ENCODE data around the gene PITPNM2. TPM values are rescaled to one million over a fixed set of nuclear protein-coding genes. Genes with fewer than 3 reads are reported as not detected.

PITPNM2 gene
- total and polyA plus RNA-seq, 2 of the 8 experiments (the other 6 are each of a cell fraction or from before 2014, with no cell fraction given), result 0.59 to 3.4 TPM

DNA sequence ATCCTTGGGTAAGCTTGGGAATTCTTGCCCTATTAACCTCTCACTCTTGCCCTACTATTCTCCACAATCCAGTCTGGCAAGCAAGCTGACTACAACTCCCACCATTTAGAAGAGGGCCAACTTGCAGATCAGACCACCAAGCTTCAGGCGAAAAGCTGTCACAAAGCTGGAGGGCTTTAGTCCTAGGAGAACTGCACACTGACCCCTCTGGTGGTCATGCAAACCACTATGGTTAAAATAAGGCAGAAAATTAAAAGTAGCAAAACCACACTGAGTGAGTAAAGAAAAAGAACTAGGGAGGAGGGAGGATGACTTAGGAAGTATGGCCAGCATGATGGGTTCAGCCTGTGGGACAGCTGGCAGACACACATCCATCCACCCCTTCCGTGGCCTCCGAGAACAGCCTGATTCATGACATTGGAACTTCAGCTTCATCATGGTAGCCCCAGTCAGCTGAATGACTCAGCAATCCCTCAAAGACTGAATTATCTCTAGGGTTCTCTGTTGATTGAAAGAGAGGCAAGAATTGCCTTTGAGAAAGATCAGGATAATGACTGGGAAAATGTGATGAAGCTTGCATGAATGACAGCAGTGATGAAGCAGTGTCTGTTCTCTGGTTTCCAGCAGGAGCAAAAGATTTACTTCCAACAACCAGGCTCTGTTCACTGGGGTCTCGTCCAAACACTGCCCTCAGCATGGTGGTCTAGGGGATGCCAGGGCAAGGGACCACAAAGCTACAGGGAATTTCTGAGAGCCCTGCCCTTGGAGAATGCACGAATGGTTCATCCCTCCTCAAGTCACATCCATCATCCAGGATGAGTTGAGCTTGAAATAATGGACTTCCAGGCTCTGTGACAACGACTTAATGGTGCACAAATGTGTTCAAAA lies 24.4 kb downstream of the PITPNM2 start:
- H3K9ac ChIP-seq (replicated peaks in 1 of 4; ENCODE audit: extremely low read depth in 1 of 4, low read depth in 3 of 4, low read length in 3 of 4), result no peak overlapping the region
- H2BK120ac ChIP-seq (replicated peaks; ENCODE audit: low read depth, low read length), result no peak overlapping the region
- CTCF ChIA-PET (ENCODE audit: partially characterized antibody), result interaction anchor here (0.6 to 1.5 kb wide), 8 partner anchors 11 to 280 kb away, joined by 3 to 5 read pairs (median 4); no protein-coding TSS in a partner anchor

More for the DNA sequence above, 24.4 kb downstream of the PITPNM2 start:
- WGBS, 2 experiments (ENCODE audit: extremely low coverage in 1 of 2, insufficient coverage in 1 of 2, insufficient read length in 1 of 2, insufficient replicate concordance in 2 of 2, low coverage in 1 of 2, low lambda C conversion rate in 2 of 2, missing lambda C conversion rate in 1 of 2), result 87% methylated on average over 6 of the region's 6 CpGs; no CpG with 5 or more reads in 1 of the 2 experiments
- Histone ChIP-seq H4K5ac (ENCODE audit: insufficient read length, low read depth, low read length) (no peak overlapping the region), H3K4ac (replicated peaks; ENCODE audit: insufficient read length, low read depth, low read length) (no peak overlapping the region), H3K4me2 (ENCODE audit: insufficient read depth in 1 of 2, low read depth in 2 of 2, low read length in 2 of 2) (no peak overlapping the region), H3K79me2 (ENCODE audit: control insufficient read depth in 1 of 2, insufficient read depth in 2 of 2, low read length in 2 of 2) (no peaks in the 10 kb centered on the region), H2BK15ac (ENCODE audit: low read length) (no peak overlapping the region), H4K91ac (replicated peaks; ENCODE audit: insufficient read length, low read length) (no peak overlapping the region), H3K27me3 (replicated peaks in 1 of 4; ENCODE audit: control insufficient read depth in 3 of 4, extremely low read depth in 1 of 4, insufficient read depth in 3 of 4, low read length in 3 of 4) (no peaks in the 10 kb centered on the region), H3K23ac (ENCODE audit: insufficient read length) (no peak overlapping the region), H3K4me1 (replicated peaks in 1 of 4; ENCODE audit: control insufficient read depth in 3 of 4, insufficient read depth in 4 of 4, low read length in 3 of 4) (no peaks in the 10 kb centered on the region), H2AFZ (ENCODE audit: low read length) (0 out of 2 replicates have a peak overlapping the region, but pooled peaks have one; percentile 18), H3K27ac (ENCODE audit: low read depth, low read length) (no peak overlapping the region), H3K23me2 (ENCODE audit: low read depth, low read length) (no peaks in the 10 kb centered on the region), H3K4me3 (ENCODE audit: extremely low read depth in 1 of 4, insufficient read depth in 2 of 4, low read depth in 3 of 4, low read length in 4 of 4) (no peak overlapping the region), H3K36me3 (ENCODE audit: control insufficient read depth in 2 of 4, insufficient read depth in 4 of 4, low read length in 3 of 4) (no peaks in the 10 kb centered on the region), H3K56ac (replicated peaks; ENCODE audit: insufficient read length, low read depth, low read length) (no peak overlapping the region), H2BK20ac (ENCODE audit: low read length) (no peak overlapping the region), H2BK12ac (ENCODE audit: low read depth, low read length) (no peak overlapping the region), H2AK5ac (ENCODE audit: low read depth, low read length) (no peak overlapping the region), H3K79me1 (ENCODE audit: low read depth, low read length) (no peaks in the 10 kb centered on the region), H3K9me3 (ENCODE audit: insufficient read depth in 2 of 2, low read depth in 1 of 2, low read length in 1 of 2) (no peaks in the 10 kb centered on the region), H4K8ac (ENCODE audit: extremely low read depth, insufficient read depth, low read length) (no peak overlapping the region; the same call in 1 of the 2 replicates), H4K20me1 (replicated peaks in 1 of 2; ENCODE audit: control insufficient read depth in 1 of 2, insufficient read depth in 2 of 2, low read length in 2 of 2) (no peaks in the 10 kb centered on the region), H3K18ac (ENCODE audit: extremely low read depth, low read length) (no peak overlapping the region), H2BK5ac (ENCODE audit: low read depth, low read length) (peak overlapping the region; percentile 11; the same call in 1 of the 2 replicates), H3K14ac (ENCODE audit: insufficient read length) (no peak overlapping the region)
- POLR2A ChIA-PET (ENCODE audit: partially characterized antibody), result interaction anchor here (0.8 kb wide), 1 partner anchor 148 kb away, joined by 3 read pairs; no protein-coding TSS in a partner anchor
- FAIRE-seq, result no peak
- DNase-seq (ENCODE audit: low read depth in 1 of 2, low spot score in 2 of 2), result peak in 1 of 2 experiments; percentile 19
- TF ChIP-seq BACH1 (IDR thresholded peaks at IDR 0.05; ENCODE audit: low read length), result peak; percentile 87
- TF ChIP-seq ASH2L (IDR thresholded peaks at IDR 0.05; ENCODE audit: low read length), result no peak
- TF ChIP-seq MAFK (IDR thresholded peaks at IDR 0.05; ENCODE audit: low read depth, low read length), result peak; percentile 72
- TF ChIP-seq, protein P1, sequence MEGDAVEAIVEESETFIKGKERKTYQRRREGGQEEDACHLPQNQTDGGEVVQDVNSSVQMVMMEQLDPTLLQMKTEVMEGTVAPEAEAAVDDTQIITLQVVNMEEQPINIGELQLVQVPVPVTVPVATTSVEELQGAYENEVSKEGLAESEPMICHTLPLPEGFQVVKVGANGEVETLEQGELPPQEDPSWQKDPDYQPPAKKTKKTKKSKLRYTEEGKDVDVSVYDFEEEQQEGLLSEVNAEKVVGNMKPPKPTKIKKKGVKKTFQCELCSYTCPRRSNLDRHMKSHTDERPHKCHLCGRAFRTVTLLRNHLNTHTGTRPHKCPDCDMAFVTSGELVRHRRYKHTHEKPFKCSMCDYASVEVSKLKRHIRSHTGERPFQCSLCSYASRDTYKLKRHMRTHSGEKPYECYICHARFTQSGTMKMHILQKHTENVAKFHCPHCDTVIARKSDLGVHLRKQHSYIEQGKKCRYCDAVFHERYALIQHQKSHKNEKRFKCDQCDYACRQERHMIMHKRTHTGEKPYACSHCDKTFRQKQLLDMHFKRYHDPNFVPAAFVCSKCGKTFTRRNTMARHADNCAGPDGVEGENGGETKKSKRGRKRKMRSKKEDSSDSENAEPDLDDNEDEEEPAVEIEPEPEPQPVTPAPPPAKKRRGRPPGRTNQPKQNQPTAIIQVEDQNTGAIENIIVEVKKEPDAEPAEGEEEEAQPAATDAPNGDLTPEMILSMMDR (IDR thresholded peaks at IDR 0.05; ENCODE audit: control extremely low read depth in 1 of 3, insufficient read depth in 1 of 3, low read depth in 1 of 3, low read length in 3 of 3), result peak in 1 of 3 experiments; percentile 16; a peak in 1 of 4 replicates

Data from H1 (cell line).